ENCODE results near the gene GABBR1. TPM values are rescaled to one million over a fixed set of nuclear protein-coding genes. Genes with fewer than 3 reads are reported as not detected.

GABBR1 gene
- total RNA-seq, 1 donor from 2014 or later: 19.3 TPM

DNA sequence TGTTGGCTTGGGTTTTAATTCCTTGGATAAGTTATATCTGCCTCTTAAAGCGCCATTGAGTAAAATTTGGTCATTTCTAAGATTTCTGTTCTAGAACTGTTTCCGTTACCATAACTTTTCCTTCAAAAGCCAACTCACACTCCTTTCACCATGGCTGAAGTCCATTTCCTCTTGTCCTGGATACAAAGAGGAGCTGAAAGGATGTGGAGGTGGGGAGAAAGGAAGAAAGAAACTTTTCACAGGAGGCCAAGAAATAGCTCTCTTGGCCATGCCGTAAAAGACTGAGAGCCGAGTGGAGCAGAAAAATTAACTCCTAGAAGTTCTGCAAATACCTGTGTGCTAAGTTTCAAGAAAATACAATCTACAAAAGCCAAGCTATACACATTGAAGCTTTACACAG lies 21.6 kb downstream of the GABBR1 start:
- no peaks in the 10 kb centered on the region for H3K27me3 ChIP-seq (ENCODE audit: low read depth)
- H3K4me1 ChIP-seq: no peaks in the 10 kb centered on the region
- H3K4me3 ChIP-seq: no peak overlapping the region
- no peak for TF ChIP-seq CTCF (IDR thresholded peaks at IDR 0.05; ENCODE audit: borderline replicate concordance)
- intact Hi-C loops (cut with micrococcal nuclease): no loop called here
- H3K27ac ChIP-seq (replicated peaks): no peak overlapping the region
- H3K36me3 ChIP-seq: peaks cover 79% of the 10 kb centered on the region
- H3K9me3 ChIP-seq (replicated peaks): no peaks in the 10 kb centered on the region
- no peak for DNase-seq

- Histone ChIP-seq H3K36me3 (peaks cover 83% of the 10 kb centered on the region), H3K27ac (replicated peaks) (no peak overlapping the region), H3K4me3 (no peak overlapping the region), H3K4me1 (no peaks in the 10 kb centered on the region), H3K9me3 (replicated peaks) (no peaks in the 10 kb centered on the region), H3K27me3 (ENCODE audit: low read depth) (no peaks in the 10 kb centered on the region)
- no peak for TF ChIP-seq CTCF (IDR thresholded peaks at IDR 0.05; ENCODE audit: borderline replicate concordance)
- no peak for DNase-seq
- intact Hi-C loops (cut with micrococcal nuclease): no loop called here
Measured at GRCh38 chr6:29610540-29610939, 22.4 kb downstream of the GABBR1 start.

DNA sequence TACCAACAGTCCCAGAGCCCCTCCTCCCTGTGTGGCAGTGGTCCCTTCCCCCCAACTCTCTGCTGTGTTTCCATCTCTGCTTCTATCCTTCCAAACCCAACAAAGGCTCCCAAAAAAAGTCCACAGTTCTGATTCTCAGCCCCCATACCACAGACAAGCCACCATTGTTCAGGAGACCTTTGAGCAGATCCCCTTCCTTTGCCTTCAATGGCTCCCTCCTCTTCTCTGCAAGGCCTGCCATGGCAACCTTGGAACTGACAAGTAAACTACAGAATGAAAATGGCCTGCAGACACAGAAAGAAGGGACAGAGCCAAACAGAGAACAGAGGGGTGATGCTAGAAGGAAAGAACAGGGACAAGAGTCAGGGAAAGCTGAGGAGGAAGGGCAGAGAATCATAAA lies 24.9 kb downstream of the GABBR1 start:
- DNase-seq: no peak
- Histone ChIP-seq H3K9me3 (replicated peaks) (no peaks in the 10 kb centered on the region), H3K4me1 (no peaks in the 10 kb centered on the region), H3K27me3 (ENCODE audit: low read depth) (no peaks in the 10 kb centered on the region), H3K36me3 (peaks cover 89% of the 10 kb centered on the region), H3K4me3 (no peak overlapping the region), H3K27ac (replicated peaks) (no peak overlapping the region)
- intact Hi-C loops (cut with micrococcal nuclease): no loop called here
- TF ChIP-seq CTCF (IDR thresholded peaks at IDR 0.05; ENCODE audit: borderline replicate concordance): no peak

GRCh38 chr6:29603930-29604329 lies 29.1 kb downstream of the GABBR1 start:
- Histone ChIP-seq H3K4me3 (no peak overlapping the region), H3K36me3 (peaks cover 61% of the 10 kb centered on the region), H3K27ac (replicated peaks) (no peak overlapping the region), H3K4me1 (no peaks in the 10 kb centered on the region), H3K27me3 (ENCODE audit: low read depth) (no peaks in the 10 kb centered on the region), H3K9me3 (replicated peaks) (no peaks in the 10 kb centered on the region)
- no peak for TF ChIP-seq CTCF (IDR thresholded peaks at IDR 0.05; ENCODE audit: borderline replicate concordance)
- intact Hi-C loops (cut with micrococcal nuclease): no loop called here
- DNase-seq: no peak

DNA sequence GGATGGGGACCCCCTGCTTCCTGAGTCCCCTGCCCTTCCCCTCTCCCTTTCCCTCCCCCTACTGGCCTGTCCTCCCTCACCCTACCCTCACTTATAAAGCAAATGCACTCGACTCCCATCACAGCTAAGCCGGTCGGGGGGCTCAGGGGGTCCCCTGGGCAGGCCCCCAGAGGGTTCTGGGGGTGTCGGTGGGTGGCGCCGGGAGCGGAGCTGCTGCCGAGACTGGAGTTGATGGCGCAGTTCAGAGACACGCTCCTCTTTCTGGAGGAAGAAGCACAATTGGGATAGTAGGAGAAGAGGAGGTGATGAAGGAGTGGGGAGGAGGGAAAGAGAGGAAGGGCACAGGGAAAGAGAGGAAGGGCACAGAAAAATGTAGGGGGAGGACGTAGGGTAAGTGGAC lies 29.5 kb downstream of the GABBR1 start:
- H3K27me3 ChIP-seq (ENCODE audit: low read depth): no peaks in the 10 kb centered on the region
- no peaks in the 10 kb centered on the region for H3K4me1 ChIP-seq
- H3K9me3 ChIP-seq (replicated peaks): no peaks in the 10 kb centered on the region
- no peak for TF ChIP-seq CTCF (IDR thresholded peaks at IDR 0.05; ENCODE audit: borderline replicate concordance)
- intact Hi-C loops (cut with micrococcal nuclease): no loop called here
- H3K36me3 ChIP-seq: peaks cover 57% of the 10 kb centered on the region
- H3K4me3 ChIP-seq: no peak overlapping the region
- no peak overlapping the region for H3K27ac ChIP-seq (replicated peaks)
- no peak for DNase-seq
